GM12892 (cell line): ENCODE data around the gene LRRC37B.

Experiments
- DNase-seq: peaks from one replicate; pipeline ENCODE4 v3.0.0; 2011; ENCODE audit not compliant: insufficient read length
- FAIRE-seq: peaks from 2 replicates; lab custom pipeline; 2011; peaks lifted over from hg19 to GRCh38; lab: Jason Lieb, UNC
- POLR2A ChIP-seq: IDR thresholded peaks from 2 replicates; pipeline ENCODE4 v1.6.1; 2011; ENCODE audit warnings: low read depth, low read length, control low read depth
- POLR2AphosphoS5 ChIP-seq: IDR thresholded peaks from 2 replicates; pipeline ENCODE4 v1.6.1; 2011; ENCODE audit warnings: low read depth, low read length, control low read depth
- TAF1 ChIP-seq: IDR thresholded peaks from 2 replicates; pipeline ENCODE4 v1.6.1; 2011; ENCODE audit warnings: low read depth, mild to moderate bottlenecking, control low read depth, low read length, borderline replicate concordance

LRRC37B gene

DNA sequence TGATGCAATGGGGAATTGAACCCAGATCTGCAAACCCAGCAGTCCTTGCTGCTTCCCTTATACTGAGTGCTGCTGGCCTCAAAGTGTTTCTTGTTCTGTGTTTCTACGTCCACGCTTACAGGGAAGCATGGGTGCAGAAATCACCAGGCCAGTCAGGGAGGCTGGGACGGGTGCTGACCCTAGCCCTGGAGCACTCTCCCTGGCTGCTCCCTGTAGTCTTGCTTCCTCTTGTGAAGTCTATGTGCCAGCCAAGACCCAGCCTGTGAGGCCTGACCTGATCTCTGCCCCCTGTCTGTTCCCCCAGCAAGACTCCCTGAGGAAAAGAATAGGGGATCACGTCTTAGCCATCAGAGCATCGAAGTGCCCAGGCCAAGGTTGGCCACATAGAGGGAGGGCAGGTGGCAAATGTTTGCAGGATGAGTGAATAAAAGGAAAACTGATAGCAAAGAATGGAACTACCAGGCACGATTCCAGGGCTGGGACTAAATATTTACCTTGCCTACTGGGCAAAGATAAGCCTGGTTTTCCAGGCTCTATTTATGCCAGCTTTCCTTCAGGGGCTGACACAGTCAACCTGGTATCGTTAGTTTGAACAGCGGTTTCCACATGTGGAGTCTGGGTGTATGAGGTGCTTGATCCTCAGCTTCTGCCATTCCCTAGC, 93.9 kb downstream of the LRRC37B start:
- TF ChIP-seq POLR2A (no peak), POLR2AphosphoS5 (no peak), TAF1 (no peak)

DNA sequence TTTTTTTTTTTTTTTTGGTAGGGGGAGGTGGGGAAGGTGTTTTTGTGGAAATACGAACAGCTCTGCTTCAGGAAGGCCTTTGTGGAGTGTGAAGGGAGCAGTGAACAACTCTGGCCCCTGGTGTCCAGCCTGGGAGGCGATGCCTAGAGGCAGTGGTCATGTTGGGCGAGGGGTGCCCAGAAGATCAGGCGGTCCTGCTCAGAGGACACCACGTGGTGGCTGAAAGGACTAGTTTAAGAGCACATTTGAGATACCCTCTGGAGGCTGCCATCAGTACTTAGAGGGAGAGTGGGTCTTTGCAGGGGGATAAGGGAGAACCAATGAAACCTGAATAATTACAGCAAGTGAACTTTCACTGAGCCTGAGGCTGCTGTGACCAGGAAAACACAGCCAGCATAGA, 95.0 kb downstream of the LRRC37B start:
- FAIRE-seq = no peak
- TF ChIP-seq TAF1 (no peak), POLR2AphosphoS5 (no peak), POLR2A (no peak)
- DNase-seq = no peak

More for the DNA sequence above, 93.9 kb downstream of the LRRC37B start:
- no peak for FAIRE-seq
- DNase-seq = no peak

DNA sequence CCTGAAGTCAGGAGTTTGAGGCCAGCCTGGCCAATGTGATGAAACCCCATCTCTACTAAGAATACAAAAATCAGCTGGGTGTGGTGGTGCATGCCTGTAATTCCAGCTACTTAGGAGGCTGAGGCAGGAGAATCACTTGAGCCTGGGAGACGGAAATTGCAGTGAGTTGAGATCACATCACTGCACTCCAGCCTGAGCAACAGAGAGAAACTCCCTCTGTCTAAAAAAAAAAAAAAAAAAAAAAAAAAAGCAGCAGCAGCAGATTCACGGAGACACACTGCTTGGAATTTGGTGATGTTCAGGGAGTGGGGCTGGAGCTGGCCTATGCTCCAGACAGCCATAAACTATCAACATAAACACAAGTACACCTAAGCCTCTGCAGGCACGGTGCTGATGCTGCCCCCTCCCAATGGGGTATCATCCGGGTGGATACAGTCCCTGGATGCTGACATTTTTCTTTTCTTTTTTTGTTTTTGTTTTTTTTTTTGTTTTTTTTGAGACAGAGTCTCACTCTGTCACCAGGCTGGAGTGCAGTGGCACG, 95.5 kb downstream of the LRRC37B start:
- DNase-seq (no peak), FAIRE-seq (no peak)
- TF ChIP-seq TAF1 (no peak), POLR2AphosphoS5 (no peak), POLR2A (no peak)
